ENCODE results near the gene SNX24.

DNA sequence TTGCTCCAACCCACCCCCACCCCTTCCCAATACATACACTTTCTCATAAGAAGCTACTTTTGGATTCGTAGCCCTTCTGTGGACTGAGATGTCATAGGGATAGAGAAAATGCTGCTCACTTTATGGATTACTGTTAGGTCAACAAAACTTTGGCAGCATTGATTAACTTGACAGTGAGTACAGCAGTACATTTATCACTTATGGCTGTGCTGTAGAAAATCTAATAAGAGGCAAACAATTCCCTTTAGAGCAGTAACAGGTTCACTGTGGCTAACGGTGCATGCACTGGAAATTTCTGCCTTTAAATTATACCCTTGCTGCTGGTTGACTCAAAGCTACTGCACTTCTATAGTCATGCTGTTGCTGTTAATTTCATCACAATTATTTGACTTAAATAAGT is 131.9 kb downstream of the SNX24 start:
- TF ChIP-seq, protein P1, sequence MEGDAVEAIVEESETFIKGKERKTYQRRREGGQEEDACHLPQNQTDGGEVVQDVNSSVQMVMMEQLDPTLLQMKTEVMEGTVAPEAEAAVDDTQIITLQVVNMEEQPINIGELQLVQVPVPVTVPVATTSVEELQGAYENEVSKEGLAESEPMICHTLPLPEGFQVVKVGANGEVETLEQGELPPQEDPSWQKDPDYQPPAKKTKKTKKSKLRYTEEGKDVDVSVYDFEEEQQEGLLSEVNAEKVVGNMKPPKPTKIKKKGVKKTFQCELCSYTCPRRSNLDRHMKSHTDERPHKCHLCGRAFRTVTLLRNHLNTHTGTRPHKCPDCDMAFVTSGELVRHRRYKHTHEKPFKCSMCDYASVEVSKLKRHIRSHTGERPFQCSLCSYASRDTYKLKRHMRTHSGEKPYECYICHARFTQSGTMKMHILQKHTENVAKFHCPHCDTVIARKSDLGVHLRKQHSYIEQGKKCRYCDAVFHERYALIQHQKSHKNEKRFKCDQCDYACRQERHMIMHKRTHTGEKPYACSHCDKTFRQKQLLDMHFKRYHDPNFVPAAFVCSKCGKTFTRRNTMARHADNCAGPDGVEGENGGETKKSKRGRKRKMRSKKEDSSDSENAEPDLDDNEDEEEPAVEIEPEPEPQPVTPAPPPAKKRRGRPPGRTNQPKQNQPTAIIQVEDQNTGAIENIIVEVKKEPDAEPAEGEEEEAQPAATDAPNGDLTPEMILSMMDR (IDR thresholded peaks at IDR 0.05) = no peak
- TF ChIP-seq RARB (CRISPR knock-in tag; IDR thresholded peaks at IDR 0.05) (no peak), POLR2A (IDR thresholded peaks at IDR 0.05; ENCODE audit: low read length) (no peak), SMC3 (IDR thresholded peaks at IDR 0.05) (no peak), EP300 (IDR thresholded peaks at IDR 0.05) (no peak), RAD21 (conservative IDR thresholded peaks at IDR 0.05 in 1 of 2, IDR thresholded peaks at IDR 0.05 in 1 of 2) (no peak), TP53 (CRISPR knock-in tag; IDR thresholded peaks at IDR 0.05) (no peak), ZSCAN20 (CRISPR knock-in tag; IDR thresholded peaks at IDR 0.05) (no peak)
- TF ChIP-seq, protein P2, sequence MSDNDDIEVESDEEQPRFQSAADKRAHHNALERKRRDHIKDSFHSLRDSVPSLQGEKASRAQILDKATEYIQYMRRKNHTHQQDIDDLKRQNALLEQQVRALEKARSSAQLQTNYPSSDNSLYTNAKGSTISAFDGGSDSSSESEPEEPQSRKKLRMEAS (IDR thresholded peaks at IDR 0.05) = no peak
